Hindlimb muscle (tissue), 1 donor: Measurements from ENCODE around the gene MAST1. TPM values are rescaled to one million over a fixed set of nuclear protein-coding genes. Genes with fewer than 3 reads are reported as not detected.
"Not testable (repeated sequence)": the region's sequence is repeated elsewhere in the genome, so short reads cannot be mapped to it uniquely, and the experiment has no call there.

Experiments used
- DNase-seq: peaks from one replicate; pipeline ENCODE4 v3.0.0-alpha.2; 2013
- polyA plus RNA-seq: library from polyadenylated mRNA; unstranded; fragments of 120-200 nt; gene quantifications from one replicate; pipeline ENCODE4 v1.2.1, GENCODE V29; 2013; ENCODE audit not compliant: insufficient read length

Gene MAST1
- polyA plus RNA-seq, 1 donor, result 0.27 TPM

DNA sequence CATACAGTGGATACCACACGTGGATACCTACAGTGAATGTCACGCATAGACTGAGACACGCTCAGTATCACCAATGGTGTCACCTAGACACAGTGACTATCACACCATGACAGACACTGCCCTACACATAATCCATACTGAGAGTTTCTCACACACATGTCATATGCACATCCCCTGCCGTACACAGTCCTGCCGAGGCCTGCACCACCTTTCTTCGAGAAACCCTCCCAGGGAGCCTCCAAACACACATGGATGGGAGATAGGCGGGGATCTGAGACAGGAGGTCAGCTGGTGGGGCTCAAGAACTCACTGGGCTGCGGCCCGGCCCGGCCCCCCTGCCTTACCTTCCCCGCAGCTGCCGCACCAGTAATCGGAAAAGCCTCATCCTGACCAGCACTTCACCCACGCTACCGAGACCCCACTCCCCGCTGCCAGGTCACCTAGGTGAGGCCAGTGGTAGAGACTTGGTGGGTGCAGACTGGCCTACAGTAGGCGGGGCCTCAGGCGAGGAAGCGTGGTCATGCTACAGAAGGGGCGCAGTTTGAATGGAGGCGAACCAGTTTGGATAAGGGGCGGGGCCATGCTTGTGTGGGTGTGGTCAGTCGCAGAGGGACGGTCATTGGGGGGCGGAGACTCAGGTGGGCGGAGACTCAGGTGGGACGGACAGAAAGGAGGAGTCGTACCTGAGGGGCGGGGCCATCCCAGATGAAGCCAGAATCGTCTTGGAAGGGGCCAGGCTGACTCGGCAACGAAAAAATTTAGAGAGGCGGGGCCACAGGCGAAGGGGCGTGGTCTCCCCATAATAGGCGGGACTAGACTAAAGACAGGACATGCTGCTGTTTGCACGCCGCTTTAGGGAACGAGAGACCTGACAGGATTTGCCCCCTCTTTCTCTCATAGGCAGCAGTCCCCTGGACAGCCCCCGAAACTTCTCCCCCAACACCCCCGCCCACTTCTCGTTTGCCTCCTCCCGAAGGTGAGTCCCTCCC is 2.1 kb downstream of the MAST1 start:
- no peak for DNase-seq

- DNase-seq, result no peak
Observed at GRCh38 chr19:12841094-12841493, 2.8 kb downstream of the MAST1 start.

- no peak for DNase-seq
Observed at GRCh38 chr19:12842511-12842910, 4.2 kb downstream of the MAST1 start.

DNA sequence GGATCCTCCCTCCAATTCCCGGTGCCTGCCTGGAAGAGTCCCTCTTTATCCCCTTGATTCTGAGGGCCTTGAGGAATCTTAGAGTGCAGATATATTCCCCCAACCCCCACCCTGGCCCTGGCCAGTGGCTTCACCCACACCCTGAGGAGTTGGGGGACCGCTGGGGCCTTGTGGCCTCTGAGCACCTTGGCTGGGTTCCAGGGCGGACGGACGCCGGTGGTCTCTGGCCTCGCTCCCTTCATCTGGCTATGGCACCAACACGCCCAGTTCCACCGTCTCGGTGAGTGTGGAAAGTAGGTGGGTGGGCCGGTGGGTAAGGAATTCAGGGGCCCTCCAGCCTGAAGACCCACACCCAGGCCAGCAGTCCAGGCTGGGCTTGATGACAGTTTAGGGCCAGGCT is 5.0 kb downstream of the MAST1 start:
- DNase-seq, result no peak

DNA sequence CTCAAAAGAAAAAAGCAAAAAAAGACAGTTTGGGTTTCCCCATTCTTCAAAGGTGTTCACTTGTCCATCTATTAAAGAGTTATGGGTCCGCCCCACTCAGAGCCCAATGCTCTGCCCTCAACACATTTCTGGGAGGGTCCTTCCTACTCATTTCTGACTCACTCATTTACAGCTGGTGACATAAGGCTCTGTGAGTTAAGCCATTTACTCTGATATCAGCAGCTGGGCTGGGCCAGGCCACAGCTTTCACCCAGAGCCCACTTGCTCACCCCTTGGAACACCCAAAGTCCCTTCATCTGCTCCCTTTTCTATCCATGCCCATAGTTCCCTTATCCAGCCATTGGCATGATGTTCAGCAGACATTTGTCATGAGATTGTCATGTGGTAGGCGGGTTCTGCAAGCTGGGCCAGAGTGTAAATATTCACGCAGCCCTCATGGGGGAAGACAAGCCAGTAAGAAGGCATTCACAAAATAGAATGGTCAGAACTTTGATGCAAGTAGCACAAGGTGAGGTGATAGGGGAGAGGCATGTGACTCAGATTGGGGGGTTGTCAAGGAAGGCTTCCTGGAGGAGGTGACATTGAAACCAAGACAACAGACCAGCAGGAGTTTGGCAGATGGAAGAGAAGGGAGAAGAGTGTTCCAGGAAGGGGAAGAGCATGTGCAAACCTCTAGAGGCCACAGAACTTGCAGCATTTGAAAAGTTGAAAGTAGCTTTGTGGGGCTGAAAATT is 5.9 kb downstream of the MAST1 start:
- DNase-seq, result no peak

GRCh38 chr19:12846613-12847012 is 8.3 kb downstream of the MAST1 start:
- DNase-seq, result not testable (repeated sequence)

DNA sequence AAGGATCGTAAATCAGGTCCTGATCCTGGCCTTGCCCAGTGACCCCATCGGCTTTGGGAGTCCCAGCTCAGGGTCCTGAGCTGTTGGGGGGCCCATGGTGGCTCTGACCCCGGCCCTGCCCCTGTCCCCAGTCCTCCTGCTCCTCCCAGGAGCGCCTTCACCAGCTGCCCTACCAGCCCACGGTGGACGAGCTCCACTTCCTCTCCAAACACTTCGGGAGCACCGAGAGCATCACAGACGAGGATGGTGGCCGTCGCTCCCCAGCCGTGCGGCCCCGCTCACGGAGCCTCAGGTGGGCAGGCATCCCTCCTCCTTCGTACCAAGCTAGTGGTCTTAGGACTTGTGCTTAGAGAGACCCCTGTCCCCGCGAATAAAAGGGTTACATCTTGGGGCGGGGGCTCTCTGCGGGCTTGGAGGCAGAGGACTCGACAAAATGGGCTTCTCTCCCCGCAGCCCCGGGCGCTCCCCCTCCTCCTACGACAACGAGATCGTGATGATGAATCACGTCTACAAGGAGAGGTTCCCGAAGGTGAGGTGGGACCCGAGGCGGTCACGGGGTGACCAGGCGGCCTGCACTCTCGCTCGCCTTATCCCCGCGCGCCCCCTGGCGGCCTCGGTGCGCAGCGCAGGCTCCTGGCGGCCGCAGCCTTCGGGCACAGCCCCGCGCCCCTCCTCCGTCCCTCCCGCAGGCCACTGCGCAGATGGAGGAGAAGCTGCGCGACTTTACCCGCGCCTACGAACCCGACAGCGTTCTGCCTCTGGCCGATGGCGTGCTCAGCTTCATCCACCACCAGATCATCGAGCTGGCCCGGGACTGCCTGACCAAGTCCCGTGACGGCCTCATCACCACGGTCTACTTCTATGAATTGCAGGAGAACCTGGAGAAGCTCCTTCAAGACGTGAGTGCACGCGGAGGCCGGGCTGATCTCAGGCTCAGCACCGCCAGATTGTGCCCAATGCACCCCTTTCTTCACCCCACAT is 9.1 kb downstream of the MAST1 start:
- DNase-seq, result peak; percentile 87

DNA sequence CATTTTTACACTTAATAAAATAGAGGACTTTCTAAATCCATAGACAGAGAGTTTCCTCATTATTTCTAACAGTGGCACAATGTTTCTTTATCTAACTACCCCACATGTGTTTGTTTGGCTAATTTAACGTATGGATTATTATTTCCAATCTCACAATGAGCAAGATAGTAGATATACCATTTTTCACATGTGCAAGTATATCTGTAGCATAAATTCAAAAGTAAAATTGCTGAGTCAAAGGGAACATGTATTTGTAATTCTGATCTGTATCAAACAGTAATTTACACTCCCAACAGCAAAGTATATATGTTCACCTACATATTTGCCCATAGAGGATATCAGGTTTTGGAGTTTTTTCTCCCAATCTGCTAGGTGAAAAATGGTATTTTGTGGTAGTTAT is 18.3 kb downstream of the MAST1 start:
- DNase-seq, result no peak

DNA sequence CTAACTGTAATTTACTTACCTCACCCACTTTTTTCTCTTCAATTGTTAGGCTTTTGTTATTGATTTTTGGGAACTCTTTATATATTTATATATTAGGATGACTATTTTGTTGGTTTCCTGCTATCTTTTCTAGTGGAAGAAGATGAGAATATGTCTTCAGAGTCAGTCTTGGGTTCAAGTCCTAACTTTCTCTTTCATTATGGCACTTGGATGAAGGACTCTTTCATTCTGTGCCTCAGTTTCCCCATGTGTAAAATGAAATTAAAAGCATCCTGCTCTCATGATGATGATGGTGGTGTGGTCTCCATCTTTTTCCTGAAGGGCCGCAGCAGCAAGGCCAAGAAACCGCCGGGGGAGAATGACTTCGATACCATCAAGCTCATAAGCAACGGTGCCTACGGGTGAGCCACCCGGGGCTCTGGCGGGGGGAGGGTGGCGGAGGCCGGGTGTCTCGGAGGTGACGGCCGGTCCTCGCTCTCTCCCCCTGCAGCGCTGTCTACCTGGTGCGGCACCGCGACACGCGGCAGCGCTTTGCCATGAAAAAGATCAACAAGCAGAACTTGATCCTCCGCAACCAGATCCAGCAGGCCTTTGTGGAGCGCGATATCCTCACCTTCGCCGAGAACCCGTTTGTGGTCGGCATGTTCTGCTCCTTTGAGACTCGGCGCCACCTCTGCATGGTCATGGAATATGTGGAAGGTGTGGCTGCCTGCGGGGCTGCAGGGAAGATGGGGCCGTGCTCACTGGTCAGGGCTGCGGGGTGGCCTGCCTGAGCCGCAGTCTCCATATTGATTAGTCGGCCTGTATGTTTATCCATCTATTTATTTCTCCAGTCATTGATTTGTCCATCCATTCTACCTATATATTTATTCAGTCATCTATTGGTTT is 20.0 kb downstream of the MAST1 start:
- DNase-seq, result no peak

DNA sequence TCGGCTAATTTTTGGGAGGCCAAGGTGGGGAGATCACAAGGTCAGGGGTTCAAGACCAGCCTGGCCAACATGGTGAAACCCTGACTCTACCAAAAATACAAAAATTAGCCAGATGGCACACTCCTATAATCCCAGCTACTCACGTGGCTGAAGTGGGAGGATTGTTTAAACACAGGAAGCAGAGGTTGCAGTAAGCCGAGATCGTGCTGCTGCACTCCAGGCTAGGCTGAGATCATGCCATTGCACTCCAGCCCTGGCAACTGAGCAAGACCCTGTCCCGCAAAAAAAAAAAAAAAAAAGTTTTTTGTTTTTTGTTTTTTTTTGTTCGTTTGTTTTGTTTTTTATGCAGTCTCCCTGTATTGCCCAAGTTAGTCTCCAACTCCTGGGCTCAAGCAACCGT is 21.2 kb downstream of the MAST1 start:
- DNase-seq, result no peak

DNA sequence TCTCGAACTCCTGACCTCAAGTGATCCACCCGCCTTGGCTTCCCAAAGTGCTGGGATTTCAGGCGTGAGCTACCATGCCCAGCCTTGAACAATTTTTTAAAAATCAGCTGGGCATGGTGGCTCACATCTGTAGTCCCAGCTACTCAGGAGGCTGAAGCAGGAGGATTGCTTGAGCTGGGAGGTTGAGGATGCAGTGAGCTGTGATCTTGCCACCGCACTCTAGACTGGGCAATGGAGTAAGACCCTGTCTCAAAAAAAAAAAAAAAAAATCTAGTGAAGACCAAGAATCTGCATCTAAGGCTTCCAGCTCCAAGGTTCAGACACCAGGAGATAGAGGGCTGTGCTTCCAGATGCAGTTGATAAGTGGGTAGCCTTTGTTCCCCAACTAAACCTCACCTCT is 25.8 kb downstream of the MAST1 start:
- no peak for DNase-seq

GRCh38 chr19:12864721-12865715 is 26.7 kb downstream of the MAST1 start:
- no peak for DNase-seq

GRCh38 chr19:12865746-12866415 is 27.6 kb downstream of the MAST1 start:
- DNase-seq, result no peak

DNA sequence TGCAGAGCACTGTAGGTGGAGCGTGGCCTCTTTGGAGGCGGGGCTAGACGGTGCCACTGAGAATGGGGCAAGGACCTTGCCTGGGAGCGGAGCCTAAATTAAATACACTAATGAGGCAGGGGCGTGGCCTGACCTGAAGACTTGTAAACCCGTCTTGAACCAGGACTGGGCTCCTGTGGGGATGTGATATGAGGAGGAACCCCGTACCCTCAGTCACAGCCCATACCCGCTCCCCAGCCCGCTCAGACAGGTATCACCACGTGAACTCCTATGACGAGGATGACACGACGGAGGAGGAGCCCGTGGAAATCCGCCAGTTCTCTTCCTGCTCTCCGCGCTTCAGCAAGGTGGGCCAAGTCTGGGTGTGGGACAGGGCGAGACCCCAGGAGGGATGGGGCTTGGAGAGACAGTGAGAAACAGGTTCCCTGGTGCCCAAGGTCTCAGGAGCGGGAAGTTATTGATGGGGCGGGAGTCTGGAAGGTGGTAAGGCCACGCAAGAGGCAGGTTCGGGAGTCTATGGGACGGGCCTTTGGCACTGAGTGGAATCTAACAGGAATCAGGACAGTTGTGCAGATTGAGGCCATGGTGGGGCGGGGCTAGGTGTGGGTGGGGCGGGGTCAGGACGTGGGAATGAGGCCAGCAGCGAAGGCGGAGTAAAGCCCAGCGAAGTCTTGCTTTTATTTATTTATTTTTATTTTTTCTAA is 28.3 kb downstream of the MAST1 start:
- DNase-seq, result no peak

- DNase-seq, result peak; percentile 74
Observed at GRCh38 chr19:12867120-12868099, 29.1 kb downstream of the MAST1 start.

DNA sequence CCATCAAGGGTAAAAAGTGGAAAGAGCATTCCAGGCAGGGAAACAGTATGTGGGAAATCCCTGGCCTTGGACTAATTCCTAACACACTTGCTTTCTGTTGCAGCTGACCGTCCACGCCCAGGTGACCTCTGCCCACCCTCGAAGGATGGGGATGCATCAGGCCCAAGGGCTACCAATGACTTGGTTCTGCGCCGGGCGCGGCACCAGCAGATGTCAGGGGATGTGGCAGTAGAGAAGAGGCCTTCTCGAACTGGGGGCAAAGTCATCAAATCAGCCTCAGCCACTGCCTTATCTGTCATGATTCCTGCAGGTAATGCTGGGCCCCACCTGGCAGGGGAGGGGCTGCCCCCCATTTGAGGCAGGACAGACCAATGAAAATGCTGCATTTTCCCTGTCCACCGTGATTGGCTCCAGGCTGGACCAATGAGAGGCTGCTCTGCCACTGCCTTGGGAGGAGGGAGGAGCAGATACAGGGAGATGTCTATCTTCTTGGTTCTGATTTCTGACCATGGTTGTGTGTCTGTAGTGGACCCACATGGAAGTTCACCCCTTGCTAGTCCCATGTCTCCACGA is 30.3 kb downstream of the MAST1 start:
- no peak for DNase-seq

GRCh38 chr19:12871681-12872080 is 33.4 kb downstream of the MAST1 start:
- DNase-seq, result no peak
